HFFc6 (cell line): Measurements from ENCODE around the gene RAB18. TPM values are rescaled to one million over a fixed set of nuclear protein-coding genes. Genes with fewer than 3 reads are reported as not detected.
"Not testable (repeated sequence)": the region's sequence is repeated elsewhere in the genome, so short reads cannot be mapped to it uniquely, and the experiment has no call there.

ENCODE experiments used
- DNase-seq: peaks from one replicate; pipeline ENCODE4 v3.0.0-alpha.2; 2018
- H3K27ac Mint-ChIP-seq: 2 replicates; pipeline ENCODE4 v1.8.0; 2020; ENCODE audit warnings: mild to moderate bottlenecking, mixed read lengths
- H3K27me3 Mint-ChIP-seq: 2 replicates; pipeline ENCODE4 v1.8.0; 2021; ENCODE audit warnings: mild to moderate bottlenecking, moderate library complexity, mixed read lengths; ENCODE audit not compliant: insufficient read depth
- H3K36me3 Mint-ChIP-seq: 2 replicates; pipeline ENCODE4 v1.8.0; 2021; ENCODE audit warnings: low read depth, mixed read lengths
- H3K4me1 Mint-ChIP-seq: 2 replicates; pipeline ENCODE4 v1.8.0; 2020; ENCODE audit warnings: low read depth, mixed read lengths
- H3K4me3 Mint-ChIP-seq: 2 replicates; pipeline ENCODE4 v1.8.0; 2020; ENCODE audit warnings: mild to moderate bottlenecking, moderate library complexity, mixed read lengths
- H3K9me3 Mint-ChIP-seq: 2 replicates; pipeline ENCODE4 v1.8.0; 2020; ENCODE audit warnings: mild to moderate bottlenecking, mixed read lengths
- total RNA-seq, 6 experiments: library from RNA; stranded (reverse); fragmentation: NEBNext Ultra II Directional; extraction: Animal tissue kit (Norgen Biotek cat#: 25700); gene quantifications; 2 replicates in 1 of 6; 3 replicates in 5 of 6; pipeline ENCODE4 v1.2.3, GENCODE V29; 2021
- TF ChIP-seq, protein P1 (sequence below): fragments of 200-600 bp; sonication (generic); IDR thresholded peaks from 2 replicates; pipeline ENCODE4 v1.5.0; 2021; ENCODE audit warnings: antibody characterized with exemption, mild to moderate bottlenecking

The RAB18 gene
- total RNA-seq, 6 experiments from 2014 or later = 122 to 164 (median 144) TPM

DNA sequence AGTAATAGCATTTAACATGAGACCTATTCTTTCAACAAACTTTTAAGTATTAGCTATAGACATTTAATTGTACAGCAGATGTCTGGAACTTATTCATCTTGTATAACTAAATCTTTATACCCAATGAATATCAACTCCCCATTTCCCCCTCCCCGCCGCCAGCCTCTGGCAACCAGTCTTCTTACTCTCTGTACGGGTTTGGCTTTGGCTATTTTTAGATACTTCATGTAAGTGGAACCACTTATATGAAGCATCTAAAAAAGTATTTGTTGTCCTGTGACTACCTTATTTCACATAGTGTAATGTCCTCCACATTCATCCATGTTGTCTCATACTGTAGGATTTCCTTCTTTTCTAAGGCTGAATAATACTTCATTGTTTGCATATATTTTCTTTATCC is 60.8 kb downstream of the RAB18 start:
- peaks cover 21% of the 10 kb centered on the region for H3K4me1 Mint-ChIP-seq

GRCh38 chr10:27568196-27569175 is 64.4 kb downstream of the RAB18 start:
- no peaks in the 10 kb centered on the region for H3K36me3 Mint-ChIP-seq
- TF ChIP-seq, protein P1, sequence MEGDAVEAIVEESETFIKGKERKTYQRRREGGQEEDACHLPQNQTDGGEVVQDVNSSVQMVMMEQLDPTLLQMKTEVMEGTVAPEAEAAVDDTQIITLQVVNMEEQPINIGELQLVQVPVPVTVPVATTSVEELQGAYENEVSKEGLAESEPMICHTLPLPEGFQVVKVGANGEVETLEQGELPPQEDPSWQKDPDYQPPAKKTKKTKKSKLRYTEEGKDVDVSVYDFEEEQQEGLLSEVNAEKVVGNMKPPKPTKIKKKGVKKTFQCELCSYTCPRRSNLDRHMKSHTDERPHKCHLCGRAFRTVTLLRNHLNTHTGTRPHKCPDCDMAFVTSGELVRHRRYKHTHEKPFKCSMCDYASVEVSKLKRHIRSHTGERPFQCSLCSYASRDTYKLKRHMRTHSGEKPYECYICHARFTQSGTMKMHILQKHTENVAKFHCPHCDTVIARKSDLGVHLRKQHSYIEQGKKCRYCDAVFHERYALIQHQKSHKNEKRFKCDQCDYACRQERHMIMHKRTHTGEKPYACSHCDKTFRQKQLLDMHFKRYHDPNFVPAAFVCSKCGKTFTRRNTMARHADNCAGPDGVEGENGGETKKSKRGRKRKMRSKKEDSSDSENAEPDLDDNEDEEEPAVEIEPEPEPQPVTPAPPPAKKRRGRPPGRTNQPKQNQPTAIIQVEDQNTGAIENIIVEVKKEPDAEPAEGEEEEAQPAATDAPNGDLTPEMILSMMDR = no peak
- no peak for DNase-seq
- peaks cover 21% of the 10 kb centered on the region for H3K4me1 Mint-ChIP-seq
- H3K27ac Mint-ChIP-seq = no peak overlapping the region
- H3K27me3 Mint-ChIP-seq = no peaks in the 10 kb centered on the region; the same call in 1 of the 2 replicates
- no peaks in the 10 kb centered on the region for H3K9me3 Mint-ChIP-seq
- no peak overlapping the region for H3K4me3 Mint-ChIP-seq

More for the DNA sequence above, 60.8 kb downstream of the RAB18 start:
- Mint-ChIP-seq H3K9me3 (no peaks in the 10 kb centered on the region), H3K27ac (no peak overlapping the region), H3K4me3 (no peak overlapping the region), H3K27me3 (no peaks in the 10 kb centered on the region; the same call in 1 of the 2 replicates), H3K36me3 (no peaks in the 10 kb centered on the region)
- TF ChIP-seq, protein P1 = no peak
- no peak for DNase-seq

- Mint-ChIP-seq H3K36me3 (no peaks in the 10 kb centered on the region), H3K27me3 (no peaks in the 10 kb centered on the region), H3K4me1 (peaks cover 11% of the 10 kb centered on the region), H3K27ac (no peak overlapping the region), H3K4me3 (no peak overlapping the region), H3K9me3 (no peaks in the 10 kb centered on the region)
- TF ChIP-seq, protein P1 = no peak
- no peak for DNase-seq
Observed at GRCh38 chr10:27569946-27570345, 65.8 kb downstream of the RAB18 start.

DNA sequence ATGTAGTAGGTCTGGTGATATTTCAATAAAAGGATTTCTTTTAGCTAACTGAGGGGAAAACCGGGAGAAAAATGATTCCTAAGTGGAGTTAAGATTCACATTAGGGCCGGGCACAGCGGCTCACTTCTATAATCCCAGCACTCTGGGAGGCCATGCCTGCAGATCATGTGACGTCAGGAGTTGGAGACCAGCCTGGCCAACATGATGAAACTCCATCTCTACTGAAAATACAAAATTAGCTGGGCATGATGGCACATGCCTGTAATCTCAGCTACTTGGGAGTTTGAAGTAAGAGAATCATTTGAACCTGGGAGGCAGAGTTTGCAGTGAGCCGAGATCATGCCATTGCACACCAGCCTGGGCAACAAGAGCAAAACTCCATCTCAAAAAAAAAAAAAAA is 72.9 kb downstream of the RAB18 start:
- DNase-seq, H3K4me1 Mint-ChIP-seq, H3K27me3 Mint-ChIP-seq, H3K9me3 Mint-ChIP-seq, H3K36me3 Mint-ChIP-seq, H3K27ac Mint-ChIP-seq, H3K4me3 Mint-ChIP-seq: not testable (repeated sequence)

GRCh38 chr10:27578316-27578715 is 74.2 kb downstream of the RAB18 start:
- no peak for DNase-seq
- Mint-ChIP-seq H3K27me3 (no peaks in the 10 kb centered on the region; the same call in 1 of the 2 replicates), H3K4me3 (no peak overlapping the region)

More at GRCh38 chr10:27578316-27578715, 74.2 kb downstream of the RAB18 start:
- no peaks in the 10 kb centered on the region for H3K4me1 Mint-ChIP-seq
- H3K36me3 Mint-ChIP-seq = peaks cover 7% of the 10 kb centered on the region
- TF ChIP-seq, protein P1 = no peak
- no peaks in the 10 kb centered on the region for H3K9me3 Mint-ChIP-seq
- no peak overlapping the region for H3K27ac Mint-ChIP-seq
